HepG2 (cell line): ENCODE measurements around the gene RNASE7. TPM values are rescaled to one million over a fixed set of nuclear protein-coding genes. Genes with fewer than 3 reads are reported as not detected.

Source experiments
- GATAD2A ChIP-seq: IDR thresholded peaks from 2 replicates; pipeline ENCODE4 v1.6.1; 2016
- LRRFIP1 ChIP-seq: sonication (generic); formaldehyde crosslinking; conservative IDR thresholded peaks from 2 replicates; pipeline ENCODE4 v1.4.0; 2020; ENCODE audit warnings: missing genetic modification reagents
- NR0B2 ChIP-seq: sonication (generic); formaldehyde crosslinking; IDR thresholded peaks from 2 replicates; pipeline ENCODE4 v1.4.0; 2020; ENCODE audit warnings: mild to moderate bottlenecking, missing genetic modification reagents
- RFX1 ChIP-seq: fragments of 450-650 bp; IDR thresholded peaks from 2 replicates; pipeline ENCODE4 v1.6.1; 2017
- SIN3B ChIP-seq: fragments of 150-350 bp; IDR thresholded peaks from 2 replicates; pipeline ENCODE4 v1.6.1; 2014; ENCODE audit warnings: low read length
- SMAD3 ChIP-seq: sonication (generic); formaldehyde crosslinking; IDR thresholded peaks from 2 replicates; pipeline ENCODE4 v1.4.0; 2020; ENCODE audit warnings: missing genetic modification reagents
- SNAPC4 ChIP-seq: sonication (generic); formaldehyde crosslinking; IDR thresholded peaks from 2 replicates; pipeline ENCODE4 v1.4.0; 2020; ENCODE audit warnings: mild to moderate bottlenecking, missing genetic modification reagents
- TFAP4 ChIP-seq: sonication (generic); IDR thresholded peaks from 2 replicates; pipeline ENCODE4 v1.6.1; 2016; ENCODE audit warnings: low read depth, borderline replicate concordance
- USF2 ChIP-seq, 2 experiments: sonication (generic) in 1 of 2; formaldehyde crosslinking in 1 of 2; IDR thresholded peaks; 2 replicates each; pipeline versions ENCODE4 v1.5.1 to v1.6.1; 2011 to 2020; ENCODE audit warnings: borderline replicate concordance in 1 of 2, low read depth in 1 of 2, low read length in 1 of 2, mild to moderate bottlenecking in 1 of 2, missing genetic modification reagents in 1 of 2, moderate library complexity in 1 of 2
- ZFYVE20 ChIP-seq: sonication (generic); formaldehyde crosslinking; IDR thresholded peaks from 2 replicates; pipeline ENCODE4 v1.8.0; 2023; ENCODE audit warnings: low read depth, mild to moderate bottlenecking, moderate library complexity, missing genetic modification reagents, borderline replicate concordance
- ZNF549 ChIP-seq: sonication (generic); formaldehyde crosslinking; IDR thresholded peaks from 2 replicates; pipeline ENCODE4 v1.5.0; 2020; ENCODE audit warnings: missing genetic modification reagents
- ZNF770 ChIP-seq: sonication (generic); formaldehyde crosslinking; IDR thresholded peaks from 2 replicates; pipeline ENCODE4 v1.5.0; 2020; ENCODE audit warnings: mild to moderate bottlenecking, missing genetic modification reagents
- polyA plus RNA-seq, 8 experiments: library from polyadenylated mRNA; depleted of rRNA in 3 of 8; stranded (reverse) in 7 of 8; unstranded in 1 of 8; fragments of >200 nt; fragmentation: Illumina TruSeq in 4 of 8; extraction: Trizol in 4 of 8; gene quantifications; 2 replicates each; pipeline versions ENCODE4 v1.2.1 to v1.2.3, GENCODE V29; 2011 to 2016; ENCODE audit warnings: low read depth in 4 of 8, missing spikeins in 1 of 8, mixed read lengths in 1 of 8; ENCODE audit not compliant: insufficient read depth in 1 of 8
- total RNA-seq, 5 experiments: library from RNA; depleted of rRNA; stranded (reverse); fragments of >200 nt; fragmentation: Illumina TruSeq; extraction: Trizol; gene quantifications; 2 replicates each; pipeline ENCODE4 v1.2.3, GENCODE V29; 2016; ENCODE audit warnings: low read depth in 1 of 5

RNASE7 gene
- total and polyA plus RNA-seq, 2 of the 13 experiments (the other 11 are each of a cell fraction or from before 2014, with no cell fraction given), result 0.04 TPM; not detected in 1

- peak; percentile 68; the same call in 1 of the 2 replicates for TF ChIP-seq TFAP4
- TF ChIP-seq ZFYVE20 (CRISPR knock-in tag), result no peak
- TF ChIP-seq NR0B2 (CRISPR knock-in tag), result no peak
- TF ChIP-seq RFX1, result no peak
- no peak for TF ChIP-seq LRRFIP1
- no peak for TF ChIP-seq USF2 (IDR thresholded peaks at IDR 0.05; ENCODE audit: low read depth, low read length)
- no peak for TF ChIP-seq USF2 (CRISPR knock-in tag; IDR thresholded peaks at IDR 0.05; ENCODE audit: borderline replicate concordance)
- TF ChIP-seq GATAD2A (CRISPR knock-in tag), result peak; percentile 29; the same call in 1 of the 2 replicates
- peak; percentile 87 for TF ChIP-seq ZNF770 (CRISPR knock-in tag)
- peak; percentile 37; the same call in 1 of the 2 replicates for TF ChIP-seq SMAD3
- 0 out of 2 replicates have a peak, but pooled peaks have one; percentile 31 for TF ChIP-seq SNAPC4
- TF ChIP-seq ZNF549 (CRISPR knock-in tag), result peak; percentile 82; the same call in 1 of the 2 replicates
- TF ChIP-seq SIN3B, result 0 out of 2 replicates have a peak, but pooled peaks have one; percentile 54
Measured at GRCh38 chr14:21039585-21040369, 2.4 kb upstream of the RNASE7 start (continued).
